HG03469 (cell line): ENCODE results near the gene PTGER4.
A peak's percentile ranks its signal among the peaks of the same experiment; 100 is the strongest.

Experiments
- ATAC-seq: cut with Tn5 transposase; IDR thresholded peaks from one replicate; pipeline ENCODE4 v1.9.1; 2021; ENCODE audit warnings: mild to moderate bottlenecking, moderate library complexity, moderate number of reproducible peaks; ENCODE audit not compliant: unreplicated experiment

The PTGER4 gene

GRCh38 chr5:40669606-40670390 lies 9.9 kb upstream of the PTGER4 start:
- no peak for ATAC-seq

DNA sequence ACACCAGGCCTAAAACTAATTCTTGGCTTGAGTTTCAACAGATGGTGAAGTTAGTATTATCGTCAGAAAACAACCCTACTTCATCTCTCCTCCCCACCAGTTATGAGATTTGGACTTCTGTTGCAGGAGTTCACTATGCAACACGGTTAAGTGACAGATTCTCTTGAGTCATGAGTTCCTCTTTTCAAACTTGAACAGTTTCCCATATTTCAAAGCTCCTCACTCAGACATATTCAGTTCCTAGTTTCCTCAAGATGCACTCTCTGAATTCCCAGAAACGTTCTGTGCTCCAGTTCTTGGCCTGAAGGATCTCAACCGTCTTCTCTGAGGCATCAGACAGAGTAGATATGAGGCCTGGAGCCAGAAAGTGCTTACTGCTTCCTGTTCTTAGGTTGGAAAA lies 7.3 kb upstream of the PTGER4 start:
- ATAC-seq, result no peak

DNA sequence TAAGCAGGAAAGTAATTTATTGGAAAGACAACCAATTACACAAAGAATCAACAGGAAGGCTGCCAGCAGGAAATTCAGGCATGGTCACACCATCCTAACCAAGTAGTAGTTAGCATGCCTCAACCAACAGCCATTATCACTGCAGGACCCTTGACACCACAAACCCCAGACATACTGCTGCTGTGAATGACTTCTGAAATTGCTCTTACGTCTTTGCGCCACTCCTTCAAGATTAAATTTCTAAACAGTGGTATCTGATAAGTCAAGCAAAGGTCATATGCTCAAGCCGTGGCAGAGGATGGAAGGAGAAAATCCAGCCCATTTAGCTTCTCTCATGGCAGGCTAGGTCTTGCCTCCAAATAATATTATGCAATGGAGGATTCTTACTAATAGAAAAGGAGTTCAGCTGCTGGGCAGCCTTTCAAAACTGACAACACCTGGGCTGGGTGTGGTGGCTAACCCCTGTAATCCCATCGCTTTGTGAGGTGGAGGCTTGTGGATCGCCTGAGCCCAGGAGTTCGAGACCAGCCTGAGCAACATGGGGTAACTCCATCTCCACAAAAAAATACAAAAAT lies 5.0 kb upstream of the PTGER4 start:
- no peak for ATAC-seq

GRCh38 chr5:40675396-40676133 lies 4.2 kb upstream of the PTGER4 start:
- ATAC-seq, result no peak

DNA sequence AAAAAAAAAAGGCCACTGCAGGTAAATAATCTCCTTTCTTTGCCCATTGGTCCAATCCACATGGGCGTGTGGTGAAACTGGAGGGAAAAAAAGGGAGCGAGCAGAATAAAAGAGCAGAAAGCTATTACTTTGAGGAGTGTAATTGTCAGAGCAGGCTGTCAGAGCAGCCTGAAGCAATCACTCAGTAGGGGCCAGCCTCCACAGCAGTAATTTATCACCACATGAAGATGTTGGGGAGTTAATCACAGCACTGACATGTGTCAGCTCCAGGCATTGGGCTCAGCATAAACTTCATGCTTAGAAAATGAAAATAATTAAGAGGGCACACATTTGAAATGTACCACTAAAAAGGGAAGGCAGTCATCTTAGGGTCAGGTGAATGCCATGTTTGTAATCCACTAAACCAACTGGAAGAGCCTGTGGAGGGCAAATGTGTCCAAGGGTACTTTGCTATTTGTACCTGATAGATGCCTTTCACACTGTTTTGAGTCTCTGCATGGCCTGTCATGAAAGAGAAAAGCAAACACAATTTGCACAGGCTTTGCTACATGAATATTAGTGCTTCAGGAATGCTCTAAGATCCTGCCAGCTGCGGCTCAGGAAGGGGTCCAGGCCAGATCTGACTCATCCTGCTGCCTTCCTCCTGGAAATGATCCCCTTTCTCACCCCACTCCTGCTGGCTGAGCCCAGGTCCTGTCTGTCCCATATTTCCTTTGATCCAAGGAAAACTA lies 2.9 kb upstream of the PTGER4 start:
- no peak for ATAC-seq

- ATAC-seq, result no peak
These were observed 2.3 kb upstream of the PTGER4 start for GRCh38 chr5:40677456-40677855.

GRCh38 chr5:40678026-40678425 lies 1.7 kb upstream of the PTGER4 start:
- no peak for ATAC-seq

DNA sequence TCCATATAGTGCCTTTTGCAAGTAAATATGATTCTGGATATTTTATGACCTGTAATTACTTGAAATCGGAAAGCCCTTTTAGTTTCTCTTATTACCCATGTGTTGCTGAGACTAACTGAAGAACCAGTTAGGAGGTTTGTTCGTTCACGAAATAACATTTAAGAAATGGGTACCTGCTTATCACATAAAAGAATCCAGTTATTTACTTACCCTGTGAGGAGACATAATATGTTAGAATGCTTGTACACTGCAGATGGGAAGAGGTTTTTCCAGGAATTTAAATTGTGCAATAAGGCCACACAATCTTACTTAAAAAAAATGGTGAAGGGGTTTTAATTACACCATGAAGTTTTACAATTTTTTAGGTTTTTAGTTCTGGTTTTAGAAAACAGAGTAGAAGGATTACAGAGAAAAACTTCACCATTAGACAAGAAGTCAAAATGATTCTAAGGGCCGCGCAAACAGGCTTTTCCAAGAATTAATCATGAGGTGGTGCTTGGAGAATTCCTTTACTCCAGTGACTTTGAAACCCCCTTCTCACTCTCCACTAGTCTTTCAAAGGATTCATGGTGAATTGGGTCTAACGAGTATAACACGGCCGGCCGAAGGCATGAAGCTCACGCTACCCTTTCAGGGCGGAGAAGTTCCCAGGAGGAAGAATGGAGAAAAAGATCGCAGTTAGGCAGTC lies 1.1 kb upstream of the PTGER4 start:
- ATAC-seq, result no peak

DNA sequence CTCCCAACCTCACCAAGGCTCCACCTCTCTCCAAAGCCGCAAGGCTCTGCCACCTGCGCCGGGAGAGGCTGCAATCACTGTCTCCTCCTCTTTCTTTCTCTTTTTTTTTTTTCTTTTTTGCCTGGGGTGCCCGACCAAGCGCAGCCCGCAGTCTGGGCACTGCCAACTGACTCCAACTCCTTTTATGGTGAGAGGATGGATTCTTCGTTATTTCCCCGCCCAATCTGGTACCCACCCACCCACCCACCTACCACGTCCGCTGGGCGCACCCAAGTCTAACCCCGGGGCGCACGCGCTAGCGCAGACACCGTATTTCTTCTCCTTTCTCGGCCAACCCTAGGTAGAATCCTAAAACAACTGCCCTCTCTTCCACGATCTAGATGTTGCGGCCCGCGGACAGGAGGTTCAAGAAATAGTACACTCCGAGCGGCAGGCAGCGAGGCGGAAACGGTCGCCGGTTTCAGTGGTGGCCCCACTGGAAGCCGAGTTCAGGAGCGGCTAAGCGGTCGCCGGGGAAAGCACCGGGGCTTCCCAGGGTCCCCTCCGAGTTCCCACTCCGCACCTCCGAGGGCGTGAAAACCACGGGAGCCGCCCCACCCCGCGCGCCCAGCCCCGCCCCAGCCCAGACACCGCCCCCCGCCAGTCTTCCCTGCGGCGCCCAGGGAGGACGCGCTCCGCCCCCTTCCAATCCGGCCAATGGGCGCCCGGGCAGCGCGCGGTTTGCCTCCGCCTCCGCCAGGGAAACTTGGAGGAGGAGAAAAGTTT lies 385 bp upstream of the PTGER4 start:
- peak; percentile 47 for ATAC-seq

DNA sequence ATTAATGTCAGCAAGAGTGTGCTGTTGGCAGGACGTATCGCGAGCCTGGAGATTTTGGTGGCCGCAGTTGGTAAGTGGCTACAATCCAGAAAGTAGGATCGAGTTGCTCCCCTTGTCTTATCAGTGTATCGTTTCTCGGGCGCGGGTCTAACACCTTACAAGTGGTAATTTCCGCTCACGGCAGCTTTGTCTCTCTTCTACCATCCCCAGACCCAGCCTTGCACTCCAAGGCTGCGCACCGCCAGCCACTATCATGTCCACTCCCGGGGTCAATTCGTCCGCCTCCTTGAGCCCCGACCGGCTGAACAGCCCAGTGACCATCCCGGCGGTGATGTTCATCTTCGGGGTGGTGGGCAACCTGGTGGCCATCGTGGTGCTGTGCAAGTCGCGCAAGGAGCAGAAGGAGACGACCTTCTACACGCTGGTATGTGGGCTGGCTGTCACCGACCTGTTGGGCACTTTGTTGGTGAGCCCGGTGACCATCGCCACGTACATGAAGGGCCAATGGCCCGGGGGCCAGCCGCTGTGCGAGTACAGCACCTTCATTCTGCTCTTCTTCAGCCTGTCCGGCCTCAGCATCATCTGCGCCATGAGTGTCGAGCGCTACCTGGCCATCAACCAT lies 1.1 kb downstream of the PTGER4 start:
- ATAC-seq, result no peak

GRCh38 chr5:40681363-40682153 lies 1.8 kb downstream of the PTGER4 start:
- ATAC-seq, result no peak

DNA sequence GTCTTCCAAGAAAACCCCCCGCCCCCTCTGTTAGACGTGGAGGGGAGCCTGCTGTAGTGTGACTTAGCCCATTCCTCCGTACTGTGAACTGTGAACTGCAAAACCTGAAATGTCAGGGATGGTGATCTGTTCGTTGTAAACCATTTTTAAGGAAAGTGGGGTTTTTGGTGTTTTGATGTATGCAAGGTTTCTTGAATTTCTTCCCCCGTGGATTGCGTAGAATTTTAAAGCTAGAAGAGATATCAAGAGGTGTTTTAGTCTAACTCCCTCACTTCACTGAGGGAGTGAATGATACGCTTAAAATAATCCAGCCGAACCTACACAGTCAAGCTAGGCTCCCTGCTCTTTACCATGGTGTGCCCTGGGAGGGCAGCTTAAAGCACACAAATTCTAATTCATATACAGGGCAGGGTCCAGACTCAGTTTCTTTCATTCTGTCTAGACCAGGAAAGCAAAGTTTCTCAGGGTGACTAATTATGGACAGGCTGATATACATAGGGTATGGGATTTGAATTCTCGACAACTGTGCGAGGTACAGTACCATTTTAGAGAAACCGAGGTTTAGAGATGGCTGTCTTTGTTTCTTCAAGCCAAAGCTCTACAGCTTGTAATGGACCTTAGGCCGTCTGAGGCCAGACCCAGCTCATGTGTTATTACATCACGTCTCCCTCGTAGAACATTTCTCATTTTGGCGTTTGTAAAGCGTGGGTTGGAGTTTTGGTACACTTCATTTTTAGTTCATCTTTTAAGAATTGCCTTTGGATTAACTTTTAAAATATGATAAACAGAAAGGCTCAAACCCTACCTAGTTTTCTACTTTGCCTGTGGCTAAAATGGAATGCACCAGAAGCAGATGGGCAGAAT lies 2.7 kb downstream of the PTGER4 start:
- ATAC-seq, result no peak

DNA sequence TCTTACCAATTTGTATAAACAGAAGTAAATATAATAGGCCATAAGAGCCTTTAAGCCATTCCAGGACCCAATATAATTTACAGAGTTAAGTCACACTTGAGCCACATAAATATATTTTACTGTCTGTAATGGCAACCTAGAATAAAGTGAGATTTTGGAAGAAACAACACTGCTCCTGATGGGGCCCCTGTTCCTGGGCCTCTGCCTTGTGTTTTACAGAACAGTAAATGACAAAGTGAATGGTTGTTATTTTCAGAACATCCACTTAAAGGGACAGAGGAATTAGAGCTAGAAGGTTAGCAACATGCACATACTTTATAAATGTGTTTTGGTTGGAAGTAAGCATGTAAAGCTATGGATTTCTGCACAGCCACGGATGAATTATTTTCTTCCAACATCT lies 3.6 kb downstream of the PTGER4 start:
- no peak for ATAC-seq

- ATAC-seq, result no peak
These were observed 5.5 kb downstream of the PTGER4 start for GRCh38 chr5:40685193-40685592.

- no peak for ATAC-seq
These were observed 6.3 kb downstream of the PTGER4 start for GRCh38 chr5:40685976-40686486.

- ATAC-seq, result no peak
These were observed 7.6 kb downstream of the PTGER4 start for GRCh38 chr5:40687321-40687720.

DNA sequence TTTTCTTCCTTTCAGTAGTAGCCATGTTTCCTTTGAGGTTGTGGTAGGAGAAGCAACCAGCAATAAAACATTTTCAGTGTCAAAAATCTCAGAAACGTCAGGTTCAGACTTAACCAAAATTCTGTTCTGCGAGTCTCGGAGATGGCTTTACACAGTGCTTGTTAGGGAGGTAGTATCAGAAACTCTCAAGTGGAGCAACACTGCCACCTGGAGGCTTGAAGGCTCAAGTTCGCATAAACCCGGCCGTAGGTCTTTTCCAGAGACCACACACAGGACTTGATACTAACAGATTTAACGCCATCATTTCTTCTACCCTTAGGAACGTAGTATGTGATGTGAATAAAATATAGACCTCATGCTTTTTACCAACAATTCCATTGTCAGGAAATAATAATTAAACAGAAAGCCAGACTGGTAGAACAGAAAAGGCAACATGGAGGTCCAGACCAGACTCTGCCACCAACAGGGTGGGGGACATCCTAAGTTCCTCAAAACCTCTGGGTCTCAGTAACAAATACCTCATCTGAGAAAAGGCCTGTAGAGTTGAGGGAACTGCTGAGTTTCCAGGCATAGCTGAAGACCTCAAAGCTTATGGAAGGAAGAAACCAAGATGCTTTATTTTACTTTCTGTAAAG lies 8.5 kb downstream of the PTGER4 start:
- peak; percentile 75 for ATAC-seq
